T-helper 17 cell (primary cell): Measurements from ENCODE around the gene ANKRD13A. TPM values are rescaled to one million over a fixed set of nuclear protein-coding genes. Genes with fewer than 3 reads are reported as not detected.

Experiments
- ATAC-seq: fragments of 150-1000 bp; cut with Tn5 transposase; 2 replicates; pipeline ENCODE4 v1.10.0; 2021; ENCODE audit warnings: mild to moderate bottlenecking, moderate library complexity
- DNase-seq, 3 donors: peaks; one replicate each; pipeline versions ENCODE4 v3.0.0 to v3.0.0-alpha.2; 2020 to 2021
- H3K9me3 ChIP-seq: one replicate; pipeline ENCODE4 v1.7.0; 2013; ENCODE audit warnings: low read length, mild to moderate bottlenecking; ENCODE audit not compliant: control insufficient read depth, poor library complexity, severe bottlenecking
- H3K27ac Mint-ChIP-seq: one replicate; pipeline ENCODE4 v1.8.0; 2022; ENCODE audit warnings: mild to moderate bottlenecking, moderate library complexity, mixed read lengths
- H3K27me3 Mint-ChIP-seq: one replicate; pipeline ENCODE4 v1.8.0; 2022; ENCODE audit warnings: mixed read lengths
- H3K36me3 Mint-ChIP-seq: one replicate; pipeline ENCODE4 v1.8.0; 2022; ENCODE audit warnings: low read depth, mixed read lengths
- H3K4me1 Mint-ChIP-seq: one replicate; pipeline ENCODE4 v1.8.0; 2022; ENCODE audit warnings: mild to moderate bottlenecking, mixed read lengths
- H3K4me3 Mint-ChIP-seq: one replicate; pipeline ENCODE4 v1.8.0; 2022; ENCODE audit warnings: mild to moderate bottlenecking, moderate library complexity, mixed read lengths
- total RNA-seq, 4 donors: library from RNA in 2 of 4; stranded (reverse) in 2 of 4; gene quantifications; one replicate each; pipeline ENCODE4 v1.2.3 and lab custom pipeline; 2022 to 2026

Gene ANKRD13A
- total RNA-seq, 2 donors from 2014 or later = 78.8 to 87.5 TPM

DNA sequence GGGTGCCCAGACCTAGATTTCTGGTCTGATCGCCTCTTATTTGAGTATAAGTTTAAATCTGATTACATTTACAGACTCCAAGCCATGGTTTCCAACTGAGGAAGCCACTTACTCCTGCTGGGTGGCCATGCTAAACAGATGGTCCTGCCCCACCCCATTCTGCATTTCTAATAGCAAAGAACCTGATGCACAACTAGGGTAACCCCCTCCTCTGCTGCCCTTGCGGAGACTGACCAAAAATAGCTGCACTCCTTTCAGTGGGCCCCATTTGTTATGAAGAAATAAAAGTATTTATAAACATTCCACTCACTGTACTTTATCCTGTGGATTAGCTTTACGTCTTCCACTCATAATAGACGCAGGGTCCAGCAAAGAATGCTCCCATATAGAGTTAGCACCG is 9.8 kb upstream of the ANKRD13A start:
- DNase-seq = no peak
- Mint-ChIP-seq H3K27ac (peak overlapping the region; percentile 47), H3K27me3 (no peaks in the 10 kb centered on the region), H3K4me1 (peaks cover 12% of the 10 kb centered on the region), H3K4me3 (no peak overlapping the region), H3K36me3 (peaks cover 8% of the 10 kb centered on the region)
- no peak for ATAC-seq
- no peaks in the 10 kb centered on the region for H3K9me3 ChIP-seq

DNA sequence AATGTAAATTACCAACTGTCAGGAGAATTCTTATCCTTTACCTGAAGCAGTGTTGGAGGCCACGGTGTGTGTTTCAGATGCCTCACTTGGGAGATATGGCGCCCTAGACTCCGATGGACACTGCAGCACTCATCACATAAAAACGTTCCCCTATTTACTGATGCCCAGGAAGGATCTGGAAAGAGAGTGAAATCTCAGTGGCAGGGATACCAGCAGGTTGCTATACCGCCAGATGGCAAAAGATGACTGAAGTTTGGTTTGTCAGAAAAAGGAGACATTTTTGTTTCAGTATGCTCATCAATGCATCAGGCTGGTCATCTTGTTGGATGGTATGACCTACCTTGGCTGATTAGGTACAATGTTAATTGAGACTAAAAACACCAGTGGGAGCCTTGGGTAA is 7.6 kb upstream of the ANKRD13A start:
- no peak overlapping the region for H3K4me3 Mint-ChIP-seq
- no peaks in the 10 kb centered on the region for H3K9me3 ChIP-seq
- DNase-seq (no peak), ATAC-seq (no peak)
- peak overlapping the region; percentile 16 for H3K27ac Mint-ChIP-seq
- H3K36me3 Mint-ChIP-seq = peaks cover 4% of the 10 kb centered on the region
- no peaks in the 10 kb centered on the region for H3K27me3 Mint-ChIP-seq
- peaks cover 27% of the 10 kb centered on the region for H3K4me1 Mint-ChIP-seq

- H3K27ac Mint-ChIP-seq = peak overlapping the region; percentile 94
- H3K4me3 Mint-ChIP-seq = peak overlapping the region; percentile 12
- no peaks in the 10 kb centered on the region for H3K27me3 Mint-ChIP-seq
- H3K4me1 Mint-ChIP-seq = peaks cover 33% of the 10 kb centered on the region
- ATAC-seq (no peak), DNase-seq (no peak)
- H3K36me3 Mint-ChIP-seq = peaks cover 4% of the 10 kb centered on the region
- no peaks in the 10 kb centered on the region for H3K9me3 ChIP-seq
Measured at GRCh38 chr12:109993091-109993490, 6.1 kb upstream of the ANKRD13A start.

GRCh38 chr12:109994401-109995175 is 4.6 kb upstream of the ANKRD13A start:
- H3K4me3 Mint-ChIP-seq = peak overlapping the region; percentile 93
- no peaks in the 10 kb centered on the region for H3K9me3 ChIP-seq
- peak overlapping the region; percentile 94 for H3K27ac Mint-ChIP-seq
- peaks cover 5% of the 10 kb centered on the region for H3K36me3 Mint-ChIP-seq
- ATAC-seq (peak; percentile 26), DNase-seq (no peak)
- no peaks in the 10 kb centered on the region for H3K27me3 Mint-ChIP-seq
- peaks cover 39% of the 10 kb centered on the region for H3K4me1 Mint-ChIP-seq

GRCh38 chr12:109995361-109995685 is 3.9 kb upstream of the ANKRD13A start:
- ATAC-seq = no peak
- Mint-ChIP-seq H3K27me3 (no peaks in the 10 kb centered on the region), H3K4me3 (peak overlapping the region; percentile 93), H3K27ac (peak overlapping the region; percentile 94), H3K4me1 (peaks cover 44% of the 10 kb centered on the region), H3K36me3 (peaks cover 7% of the 10 kb centered on the region)
- no peak for DNase-seq
- H3K9me3 ChIP-seq = no peaks in the 10 kb centered on the region

DNA sequence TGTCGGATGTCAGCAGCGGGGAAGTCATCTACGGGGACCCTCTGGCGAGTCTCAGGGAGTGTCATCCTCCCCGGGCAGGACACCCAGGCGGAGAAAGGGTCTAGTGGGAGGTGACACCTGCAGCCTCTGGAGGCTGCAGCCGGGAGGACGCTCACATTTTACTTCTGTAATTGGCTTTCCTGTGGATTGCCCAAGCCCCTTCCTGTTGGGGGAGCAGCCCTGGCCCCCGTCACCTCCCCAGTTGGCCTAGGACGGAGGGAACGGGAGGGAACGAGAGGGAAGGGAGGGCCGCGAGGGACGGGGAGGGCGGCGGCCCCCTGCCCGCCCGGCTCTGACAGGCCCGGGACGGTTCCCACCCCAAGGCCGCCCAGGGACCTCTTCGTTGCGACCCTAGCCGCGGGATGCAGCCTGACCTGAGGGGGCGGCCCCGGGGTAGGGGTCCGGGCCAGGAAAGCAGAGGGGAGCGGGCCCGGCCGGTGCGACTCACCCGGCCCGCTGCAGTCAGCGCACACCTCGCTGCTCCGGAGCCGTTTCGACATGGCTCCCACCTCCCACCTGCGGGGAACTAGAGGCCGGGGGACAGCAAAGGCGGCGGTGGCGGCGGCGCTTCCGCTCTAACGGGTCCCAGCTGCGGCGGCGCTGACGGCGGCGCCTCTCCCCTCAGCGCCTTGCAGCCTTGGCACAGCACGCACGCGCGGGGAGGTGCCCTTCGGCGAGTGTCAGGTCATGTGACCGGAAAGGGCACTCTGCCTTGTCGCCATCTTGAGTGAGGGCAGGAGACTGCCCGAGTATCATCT is 3.3 kb upstream of the ANKRD13A start, which contains the start of gene GIT2:
Gene GIT2, minus strand, starts transcription at position 683 of the 797 bp plus-strand sequence. Its CDS starts 144 bp downstream, at position 539.
- Mint-ChIP-seq H3K4me3 (peak within 1 kb of the TSS; percentile 93), H3K36me3 (peaks cover 7% of the 10 kb centered on the region), H3K4me1 (peaks cover 43% of the 10 kb centered on the region), H3K27ac (peak within 1 kb of the TSS; percentile 94), H3K27me3 (no peaks in the 10 kb centered on the region)
- peak; percentile 77 for ATAC-seq
- DNase-seq = peak; percentile 89 to 93 (median 91)
- no peaks in the 10 kb centered on the region for H3K9me3 ChIP-seq

GRCh38 chr12:109996483-109996853 is 2.8 kb upstream of the ANKRD13A start:
- peak overlapping the region; percentile 93 for H3K4me3 Mint-ChIP-seq
- H3K27ac Mint-ChIP-seq = peak overlapping the region; percentile 94
- DNase-seq (no peak), ATAC-seq (no peak)
- no peaks in the 10 kb centered on the region for H3K9me3 ChIP-seq
- peaks cover 5% of the 10 kb centered on the region for H3K36me3 Mint-ChIP-seq
- H3K27me3 Mint-ChIP-seq = no peaks in the 10 kb centered on the region
- H3K4me1 Mint-ChIP-seq = peaks cover 45% of the 10 kb centered on the region

GRCh38 chr12:109997393-109997792 is 1.8 kb upstream of the ANKRD13A start:
- ATAC-seq (no peak), DNase-seq (no peak)
- Mint-ChIP-seq H3K27me3 (no peaks in the 10 kb centered on the region), H3K4me1 (peaks cover 48% of the 10 kb centered on the region), H3K4me3 (no peak overlapping the region), H3K36me3 (peaks cover 4% of the 10 kb centered on the region), H3K27ac (peak overlapping the region; percentile 97)
- no peaks in the 10 kb centered on the region for H3K9me3 ChIP-seq

DNA sequence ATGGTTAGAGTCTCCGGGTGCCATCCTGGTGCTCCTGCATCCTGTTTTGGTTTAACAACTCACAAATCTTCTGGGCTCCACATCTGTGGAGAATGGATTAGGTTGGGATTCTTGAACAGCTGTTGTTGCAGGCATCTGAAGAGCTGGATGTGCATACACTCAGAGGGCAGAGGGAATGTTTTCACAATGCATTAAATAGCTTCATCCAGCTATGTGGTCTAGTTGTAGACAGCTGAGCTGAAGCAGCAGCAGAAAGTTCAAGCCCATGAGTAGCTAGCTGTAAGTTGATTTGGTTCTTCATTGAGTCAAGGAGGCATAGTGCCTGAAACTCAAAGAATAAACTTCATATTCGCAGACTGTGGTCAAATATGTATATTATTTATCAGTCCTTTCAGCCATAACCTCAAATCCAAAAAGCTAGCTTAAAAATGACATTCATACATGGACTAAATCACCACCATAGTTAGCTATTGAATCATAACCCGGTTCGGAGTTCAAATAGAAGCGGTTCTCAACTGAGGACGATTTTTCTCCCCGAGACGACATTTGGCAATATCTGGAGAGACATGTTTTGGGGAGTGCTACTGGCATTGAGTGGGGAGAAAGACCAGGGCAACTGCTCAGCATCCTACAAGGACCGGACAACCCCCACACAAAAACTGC is 858 bp upstream of the ANKRD13A start:
- peak overlapping the region; percentile 99 for H3K4me3 Mint-ChIP-seq
- DNase-seq (no peak), ATAC-seq (no peak)
- H3K9me3 ChIP-seq = no peaks in the 10 kb centered on the region
- H3K4me1 Mint-ChIP-seq = peaks cover 48% of the 10 kb centered on the region
- H3K27ac Mint-ChIP-seq = peak overlapping the region; percentile 97
- peaks cover 4% of the 10 kb centered on the region for H3K36me3 Mint-ChIP-seq
- H3K27me3 Mint-ChIP-seq = no peaks in the 10 kb centered on the region

DNA sequence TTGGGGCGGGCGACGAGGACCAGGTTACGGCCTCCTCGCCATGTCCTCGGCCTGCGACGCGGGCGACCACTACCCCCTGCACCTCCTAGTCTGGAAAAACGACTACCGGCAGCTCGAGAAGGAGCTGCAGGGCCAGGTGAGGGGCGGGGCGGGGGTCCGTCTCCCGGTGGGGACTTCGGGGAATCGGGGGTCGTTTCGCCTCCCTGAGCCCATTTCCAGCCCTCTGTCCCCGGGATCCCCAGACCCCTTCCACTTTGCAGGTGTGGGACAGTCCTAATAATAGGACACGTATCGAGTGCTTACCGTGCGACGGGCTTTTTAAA is 380 bp downstream of the ANKRD13A start:
- Mint-ChIP-seq H3K4me1 (peaks cover 47% of the 10 kb centered on the region), H3K27me3 (no peaks in the 10 kb centered on the region), H3K4me3 (peak overlapping the region; percentile 99), H3K36me3 (peaks cover 6% of the 10 kb centered on the region), H3K27ac (peak overlapping the region; percentile 97)
- DNase-seq (peak in 1 of 3 donors; percentile 12), ATAC-seq (no peak)
- H3K9me3 ChIP-seq = no peaks in the 10 kb centered on the region

DNA sequence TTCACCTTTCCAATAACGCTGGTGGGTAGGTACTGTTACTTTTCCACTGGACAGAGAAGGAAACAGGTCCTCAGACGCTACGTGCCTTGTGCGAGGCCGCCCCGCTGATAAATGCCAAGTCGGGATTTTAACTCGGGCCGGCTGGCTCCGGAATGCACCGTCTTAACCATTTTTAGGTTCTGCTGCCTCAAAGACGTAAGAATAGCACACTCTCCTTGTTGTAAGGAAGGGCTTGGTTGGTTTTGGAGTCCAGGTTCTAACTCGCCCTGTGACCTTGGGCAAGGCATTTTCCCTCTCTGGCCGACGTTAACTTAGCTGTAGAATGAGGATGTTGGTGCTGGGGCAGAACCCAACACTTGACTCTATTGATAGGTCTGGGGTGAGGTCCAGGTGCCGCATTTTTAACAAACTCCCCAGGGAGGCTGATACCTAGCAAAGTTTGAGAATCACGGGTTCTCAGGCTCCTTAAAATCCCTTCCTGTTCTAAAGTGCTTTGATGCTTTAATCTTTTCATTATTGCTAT is 814 bp downstream of the ANKRD13A start:
- Mint-ChIP-seq H3K36me3 (peaks cover 6% of the 10 kb centered on the region), H3K4me3 (peak overlapping the region; percentile 99), H3K27me3 (no peaks in the 10 kb centered on the region), H3K27ac (peak overlapping the region; percentile 97), H3K4me1 (peaks cover 44% of the 10 kb centered on the region)
- DNase-seq (no peak), ATAC-seq (no peak)
- no peaks in the 10 kb centered on the region for H3K9me3 ChIP-seq

DNA sequence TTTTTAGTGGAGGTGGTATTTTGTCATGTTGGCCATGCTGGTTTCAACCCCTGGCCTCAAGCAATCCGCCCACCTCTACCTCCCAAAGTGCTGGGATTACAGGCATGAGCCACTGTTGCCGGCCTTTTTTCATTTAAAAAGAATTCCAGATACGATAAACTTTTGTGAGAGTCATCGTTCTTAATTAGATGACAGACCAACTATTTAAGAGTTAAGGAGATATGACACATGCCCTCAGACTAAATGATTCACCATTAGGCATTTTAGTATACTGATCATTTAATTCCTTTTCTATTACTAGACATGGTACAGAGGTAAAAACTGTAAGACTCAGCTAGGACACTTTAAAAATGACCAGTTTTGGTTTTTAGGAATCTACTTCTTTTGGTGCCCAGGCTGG is 2.4 kb downstream of the ANKRD13A start:
- Mint-ChIP-seq H3K4me1 (peaks cover 49% of the 10 kb centered on the region), H3K27ac (peak overlapping the region; percentile 97)

More for the DNA sequence above, 2.4 kb downstream of the ANKRD13A start:
- no peaks in the 10 kb centered on the region for H3K27me3 Mint-ChIP-seq
- DNase-seq = no peak
- H3K9me3 ChIP-seq = no peaks in the 10 kb centered on the region
- no peak for ATAC-seq
- H3K4me3 Mint-ChIP-seq = peak overlapping the region; percentile 99
- peaks cover 6% of the 10 kb centered on the region for H3K36me3 Mint-ChIP-seq
